Loucy (cell line): ENCODE data around the gene PLPPR3.

Source experiments
- CTCF ChIP-seq: fragments of 200-600 bp; sonication (generic); conservative IDR thresholded peaks from 2 replicates; pipeline ENCODE4 v1.5.1; 2014; ENCODE audit warnings: mild to moderate bottlenecking, antibody characterized with exemption, low read length
- EZH2phosphoT487 ChIP-seq: fragments of 200-600 bp; IDR thresholded peaks from 2 replicates; pipeline ENCODE4 v1.6.1; 2018; ENCODE audit warnings: antibody characterized with exemption, mild to moderate bottlenecking, moderate library complexity, borderline replicate concordance

- TF ChIP-seq CTCF (no peak), EZH2phosphoT487 (no peak)
Measured at GRCh38 chr19:803686-804418, 17.9 kb downstream of the PLPPR3 start.
